Left ventricle myocardium inferior (tissue), 1 donor: ENCODE results near the gene PLCZ1. TPM values are rescaled to one million over a fixed set of nuclear protein-coding genes. Genes with fewer than 3 reads are reported as not detected.
"Not testable (repeated sequence)": the region's sequence is repeated elsewhere in the genome, so short reads cannot be mapped to it uniquely, and the experiment has no call there.

Experiments
- DNase-seq: peaks from one replicate; pipeline ENCODE4 v3.0.0-alpha.2; 2020
- H3K27ac ChIP-seq: fragments of 200-600 bp; replicated peaks from 2 replicates; pipeline ENCODE4 v1.8.0; 2021
- H3K27me3 ChIP-seq: fragments of 200-600 bp; 2 replicates; pipeline ENCODE4 v1.8.0; 2021; ENCODE audit warnings: low read depth
- H3K36me3 ChIP-seq: fragments of 200-600 bp; 2 replicates; pipeline ENCODE4 v1.8.0; 2021
- H3K4me1 ChIP-seq: fragments of 200-600 bp; 2 replicates; pipeline ENCODE4 v1.8.0; 2021
- H3K4me3 ChIP-seq: fragments of 200-600 bp; 2 replicates; pipeline ENCODE4 v1.8.0; 2021; ENCODE audit warnings: mild to moderate bottlenecking, moderate library complexity
- H3K9me3 ChIP-seq: fragments of 200-600 bp; replicated peaks from 2 replicates; pipeline ENCODE4 v1.8.0; 2021
- intact Hi-C: fragments of 100-400 bp; cut with micrococcal nuclease; formaldehyde crosslinking; loops from one replicate; pipeline ENCODE4 v1.11.0; 2022
- long read RNA-seq: library from polyadenylated mRNA; unstranded; transcript quantifications from one replicate; pipeline ENCODE4 v2.0.0, GENCODE V29; 2021
- total RNA-seq: library from RNA; stranded (reverse); fragmentation: NEBNext Ultra II Directional; extraction: Animal tissue kit (Norgen Biotek cat#: 25700); gene quantifications from one replicate; pipeline ENCODE4 v1.2.1, GENCODE V29; 2021
- TF ChIP-seq, protein P1 (sequence below): fragments of 200-600 bp; IDR thresholded peaks from 2 replicates; pipeline ENCODE4 v1.8.0; 2021; ENCODE audit warnings: antibody characterized with exemption, mild to moderate bottlenecking, borderline replicate concordance
- donor health status: DM: no; HTN: yes; CAD: no; lungs with severe emphysema.

PLCZ1 gene, protein sequence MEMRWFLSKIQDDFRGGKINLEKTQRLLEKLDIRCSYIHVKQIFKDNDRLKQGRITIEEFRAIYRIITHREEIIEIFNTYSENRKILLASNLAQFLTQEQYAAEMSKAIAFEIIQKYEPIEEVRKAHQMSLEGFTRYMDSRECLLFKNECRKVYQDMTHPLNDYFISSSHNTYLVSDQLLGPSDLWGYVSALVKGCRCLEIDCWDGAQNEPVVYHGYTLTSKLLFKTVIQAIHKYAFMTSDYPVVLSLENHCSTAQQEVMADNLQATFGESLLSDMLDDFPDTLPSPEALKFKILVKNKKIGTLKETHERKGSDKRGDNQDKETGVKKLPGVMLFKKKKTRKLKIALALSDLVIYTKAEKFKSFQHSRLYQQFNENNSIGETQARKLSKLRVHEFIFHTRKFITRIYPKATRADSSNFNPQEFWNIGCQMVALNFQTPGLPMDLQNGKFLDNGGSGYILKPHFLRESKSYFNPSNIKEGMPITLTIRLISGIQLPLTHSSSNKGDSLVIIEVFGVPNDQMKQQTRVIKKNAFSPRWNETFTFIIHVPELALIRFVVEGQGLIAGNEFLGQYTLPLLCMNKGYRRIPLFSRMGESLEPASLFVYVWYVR
- 0.49 TPM for total RNA-seq
- long read RNA-seq, result 0 reads

DNA sequence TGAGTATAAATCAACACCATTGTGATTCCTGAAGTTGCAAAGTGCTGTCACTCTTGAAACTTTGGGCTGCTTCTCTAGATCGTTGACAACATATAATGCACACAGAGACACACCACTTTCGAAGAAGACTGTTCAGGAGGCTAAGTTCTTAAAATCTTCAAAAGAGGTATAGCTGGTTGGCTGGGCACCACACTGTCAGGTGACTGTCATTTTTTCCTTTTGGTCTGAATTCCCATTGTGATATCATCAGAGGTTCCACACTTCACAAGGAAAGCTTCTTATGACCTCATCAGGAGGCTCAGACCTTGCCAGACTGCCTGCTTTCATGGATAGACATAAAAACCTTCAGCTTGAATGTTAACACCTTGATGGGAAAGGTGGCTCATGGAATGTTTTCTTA is at the start of gene PLCZ1, which contains the start of gene CAPZA3:
Gene PLCZ1, minus strand, starts transcription at position 194 of the 400 bp plus-strand sequence. CDS start 641 bp downstream, outside the sequence.
Gene CAPZA3, plus strand, starts transcription at position 301 of the 400 bp plus-strand sequence. CDS start 150 bp downstream, outside the sequence.
- Histone ChIP-seq H3K36me3 (no peaks in the 10 kb centered on the region), H3K27ac (no peak within 1 kb of the TSS), H3K4me1 (no peaks in the 10 kb centered on the region), H3K27me3 (no peaks in the 10 kb centered on the region), H3K4me3 (no peak within 1 kb of the TSS), H3K9me3 (peaks cover 16% of the 10 kb centered on the region)
- intact Hi-C loops, result no loop called here
- DNase-seq, result no peak
- TF ChIP-seq, protein P1, sequence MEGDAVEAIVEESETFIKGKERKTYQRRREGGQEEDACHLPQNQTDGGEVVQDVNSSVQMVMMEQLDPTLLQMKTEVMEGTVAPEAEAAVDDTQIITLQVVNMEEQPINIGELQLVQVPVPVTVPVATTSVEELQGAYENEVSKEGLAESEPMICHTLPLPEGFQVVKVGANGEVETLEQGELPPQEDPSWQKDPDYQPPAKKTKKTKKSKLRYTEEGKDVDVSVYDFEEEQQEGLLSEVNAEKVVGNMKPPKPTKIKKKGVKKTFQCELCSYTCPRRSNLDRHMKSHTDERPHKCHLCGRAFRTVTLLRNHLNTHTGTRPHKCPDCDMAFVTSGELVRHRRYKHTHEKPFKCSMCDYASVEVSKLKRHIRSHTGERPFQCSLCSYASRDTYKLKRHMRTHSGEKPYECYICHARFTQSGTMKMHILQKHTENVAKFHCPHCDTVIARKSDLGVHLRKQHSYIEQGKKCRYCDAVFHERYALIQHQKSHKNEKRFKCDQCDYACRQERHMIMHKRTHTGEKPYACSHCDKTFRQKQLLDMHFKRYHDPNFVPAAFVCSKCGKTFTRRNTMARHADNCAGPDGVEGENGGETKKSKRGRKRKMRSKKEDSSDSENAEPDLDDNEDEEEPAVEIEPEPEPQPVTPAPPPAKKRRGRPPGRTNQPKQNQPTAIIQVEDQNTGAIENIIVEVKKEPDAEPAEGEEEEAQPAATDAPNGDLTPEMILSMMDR, result no peak

DNA sequence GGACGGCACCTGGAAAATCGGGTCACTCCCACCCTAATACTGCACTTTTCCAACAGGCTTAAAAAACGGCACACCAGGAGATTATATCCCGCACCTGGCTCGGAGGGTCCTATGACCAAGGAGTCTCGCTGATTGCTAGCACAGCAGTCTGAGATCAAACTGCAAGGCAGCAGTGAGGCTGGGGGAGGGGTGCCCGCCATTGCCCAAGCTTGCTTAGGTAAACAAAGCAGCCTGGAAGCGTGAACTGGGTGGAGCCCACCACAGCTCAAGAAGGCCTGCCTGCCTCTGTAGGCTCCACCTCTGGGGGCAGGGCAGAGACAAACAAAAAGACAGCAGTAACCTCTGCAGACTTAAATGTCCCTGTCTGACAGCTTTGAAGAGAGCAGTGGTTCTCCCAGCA is 47.7 kb upstream of the PLCZ1 start:
- peaks cover 21% of the 10 kb centered on the region for H3K9me3 ChIP-seq
- H3K4me1 ChIP-seq, intact Hi-C loops, H3K36me3 ChIP-seq, H3K4me3 ChIP-seq, DNase-seq, H3K27me3 ChIP-seq, H3K27ac ChIP-seq: not testable (repeated sequence)

DNA sequence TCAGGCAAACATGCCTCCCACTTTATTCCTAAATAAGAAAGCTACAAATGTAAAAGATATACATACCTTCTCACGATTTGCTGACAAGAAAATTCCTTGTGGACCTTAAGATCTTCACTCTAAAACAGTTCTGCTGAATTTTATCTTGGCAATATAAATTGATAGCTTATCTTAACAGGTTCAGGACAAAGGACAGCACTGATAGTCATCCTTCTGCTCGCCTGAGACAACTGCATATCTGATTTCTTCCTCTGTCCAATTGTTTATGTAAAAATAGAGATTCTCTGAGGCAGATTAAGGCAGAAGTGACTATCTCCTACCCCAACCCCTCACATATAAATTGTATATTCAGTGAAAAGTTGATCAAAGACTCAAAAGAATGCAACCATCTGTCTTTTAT is 45.0 kb upstream of the PLCZ1 start:
- TF ChIP-seq, protein P1, result no peak
- Histone ChIP-seq H3K4me1 (no peaks in the 10 kb centered on the region), H3K27me3 (no peaks in the 10 kb centered on the region), H3K36me3 (no peaks in the 10 kb centered on the region), H3K27ac (no peak overlapping the region), H3K4me3 (no peak overlapping the region), H3K9me3 (peaks cover 33% of the 10 kb centered on the region)
- no peak for DNase-seq
- intact Hi-C loops, result no loop called here

DNA sequence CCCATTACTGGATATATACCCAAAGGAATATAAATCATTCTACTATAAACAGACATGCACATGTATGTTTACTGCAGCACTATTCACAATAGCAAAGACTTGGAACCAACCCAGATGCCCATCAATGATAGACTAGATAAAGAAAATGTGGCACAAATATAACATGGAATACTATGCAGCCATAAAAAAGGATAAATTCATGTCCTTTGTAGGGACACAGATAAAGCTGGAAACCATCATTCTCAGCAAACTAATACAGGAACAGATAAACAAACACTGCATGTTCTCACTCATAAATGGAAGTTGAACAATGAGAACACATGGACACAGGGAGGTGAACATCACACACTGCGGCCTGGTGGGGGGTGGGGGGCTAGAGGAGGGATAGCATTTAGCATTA is 28.7 kb upstream of the PLCZ1 start:
- intact Hi-C loops, H3K4me3 ChIP-seq, H3K4me1 ChIP-seq, H3K27ac ChIP-seq, H3K27me3 ChIP-seq, DNase-seq, H3K36me3 ChIP-seq: not testable (repeated sequence)
- peaks cover 56% of the 10 kb centered on the region for H3K9me3 ChIP-seq

DNA sequence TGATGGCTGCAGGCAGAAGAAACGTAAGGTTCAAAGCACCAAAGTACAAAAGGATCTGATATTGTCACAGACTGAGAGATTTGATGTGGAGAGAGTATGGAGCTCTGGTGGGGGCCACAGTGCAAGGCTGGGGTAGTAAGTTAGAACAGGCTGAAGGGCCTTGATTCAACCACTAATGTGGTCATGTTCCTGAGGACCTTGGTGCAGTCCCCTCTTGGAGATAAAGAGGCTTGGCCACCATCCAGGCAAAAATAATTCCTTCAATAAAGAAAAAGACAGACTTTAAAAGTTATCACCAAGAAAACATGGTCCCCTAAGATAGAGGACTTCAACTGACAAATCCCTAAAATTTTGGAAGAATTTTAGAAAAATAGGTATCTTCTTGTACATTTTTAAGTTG is 17.5 kb upstream of the PLCZ1 start:
- TF ChIP-seq, protein P1, result no peak
- no peaks in the 10 kb centered on the region for H3K9me3 ChIP-seq
- no peak for DNase-seq
- H3K27ac ChIP-seq, result peak overlapping the region; percentile 89
- H3K36me3 ChIP-seq, result peaks cover 2% of the 10 kb centered on the region
- H3K4me1 ChIP-seq, result peaks cover 35% of the 10 kb centered on the region
- H3K27me3 ChIP-seq, result no peaks in the 10 kb centered on the region
- intact Hi-C loops, result loop anchor here (10.0 kb wide), 1 partner anchor 279 kb away; no protein-coding TSS in a partner anchor
- no peak overlapping the region for H3K4me3 ChIP-seq

DNA sequence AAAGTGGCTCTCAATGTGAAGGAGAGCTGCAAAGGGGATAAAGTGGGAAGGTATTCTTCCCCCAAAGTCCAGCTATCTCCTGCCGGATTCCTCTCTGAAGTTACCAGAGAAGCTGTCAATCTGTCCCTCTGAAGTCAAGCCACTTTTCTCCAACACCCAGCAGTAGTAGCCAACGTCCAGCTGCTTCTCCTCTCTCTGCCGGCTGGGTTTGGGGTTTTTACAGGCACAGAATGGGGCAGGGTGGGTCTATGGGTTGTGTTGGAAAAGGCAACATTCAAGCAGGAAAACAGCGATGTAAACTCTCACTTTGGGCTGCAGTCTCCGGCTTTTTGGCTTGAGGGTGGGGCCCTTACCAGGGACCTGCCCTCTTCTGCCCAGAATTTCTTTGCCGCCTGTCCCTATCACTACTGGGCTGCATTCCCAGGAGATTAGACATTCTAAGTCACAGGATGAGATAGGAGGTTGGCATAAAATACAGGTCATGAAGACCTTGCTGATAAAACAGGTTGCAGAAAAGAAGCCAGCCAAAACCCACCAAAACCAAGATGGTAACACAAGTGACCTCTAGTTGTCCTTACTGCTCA is 16.4 kb upstream of the PLCZ1 start:
- H3K27me3 ChIP-seq, result no peaks in the 10 kb centered on the region
- DNase-seq, result no peak

More for the DNA sequence above, 16.4 kb upstream of the PLCZ1 start:
- intact Hi-C loops, result loop anchor here (10.0 kb wide), 1 partner anchor 281 kb away; no protein-coding TSS in a partner anchor
- H3K4me3 ChIP-seq, result peak overlapping the region; percentile 58
- TF ChIP-seq, protein P1, result no peak
- no peaks in the 10 kb centered on the region for H3K36me3 ChIP-seq
- H3K4me1 ChIP-seq, result peaks cover 47% of the 10 kb centered on the region
- no peaks in the 10 kb centered on the region for H3K9me3 ChIP-seq
- peak overlapping the region; percentile 89 for H3K27ac ChIP-seq
